ENCODE data around the gene LRRC4.

Gene LRRC4

DNA sequence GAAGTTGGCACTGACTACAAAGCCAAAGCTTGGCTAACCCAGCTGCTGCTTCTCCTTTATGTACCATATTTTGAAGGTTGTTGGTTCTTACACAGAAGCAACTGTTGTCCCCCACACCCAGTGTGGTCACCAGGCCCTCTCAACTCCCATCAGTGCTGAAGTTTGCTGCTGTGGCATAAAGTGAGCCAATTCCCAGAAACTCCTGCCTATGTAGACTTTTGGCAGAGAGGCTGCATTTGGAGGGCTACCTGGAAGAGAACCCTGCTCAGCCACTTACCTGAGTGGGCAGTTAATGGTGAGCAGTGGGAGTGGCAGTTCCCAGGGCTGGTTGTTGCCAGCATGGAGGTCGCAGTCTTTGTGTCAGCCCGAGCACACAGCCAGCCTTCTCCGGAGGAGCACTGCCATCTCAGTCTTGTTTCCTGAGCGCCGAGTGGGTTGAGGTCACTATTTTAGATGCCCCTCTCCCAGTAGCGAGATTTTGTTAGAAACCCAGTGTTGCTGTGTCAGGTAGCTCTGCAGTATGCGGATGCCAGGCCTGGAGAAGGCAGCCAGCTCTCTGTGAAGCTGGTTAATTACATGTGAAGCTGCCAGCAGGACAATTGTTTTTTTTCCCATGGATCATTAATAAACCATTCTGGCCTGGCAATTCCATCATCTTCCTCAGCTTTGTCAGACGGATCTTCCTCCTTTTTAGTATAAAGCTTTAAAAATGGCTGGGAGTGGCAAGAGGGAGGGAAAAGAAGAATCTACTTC, 24.5 kb downstream of the LRRC4 start:
- no peak for DNase-seq (ENCODE audit: low read depth in 2 of 2)

DNA sequence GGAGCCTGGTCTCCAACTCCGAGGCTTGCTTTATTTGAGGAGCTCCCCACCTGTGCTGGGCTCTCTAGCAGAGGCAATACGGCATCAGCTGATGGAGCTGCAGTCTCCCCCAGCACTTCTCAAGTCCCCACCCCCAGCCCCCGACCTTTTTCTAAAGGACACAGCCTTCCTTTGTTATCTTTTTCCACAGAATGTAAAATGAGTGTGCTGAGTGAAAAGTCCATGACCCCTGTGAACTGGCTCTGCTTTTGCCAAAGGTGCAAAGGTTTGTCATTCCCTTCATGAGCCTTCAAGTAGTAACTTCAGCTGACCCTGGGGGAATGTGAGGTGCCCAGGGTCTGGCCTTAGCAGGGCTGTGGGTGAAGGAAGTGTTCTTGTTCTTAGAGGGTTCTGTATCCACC, 25.5 kb downstream of the LRRC4 start:
- DNase-seq (ENCODE audit: low read depth in 2 of 2) = no peak

DNA sequence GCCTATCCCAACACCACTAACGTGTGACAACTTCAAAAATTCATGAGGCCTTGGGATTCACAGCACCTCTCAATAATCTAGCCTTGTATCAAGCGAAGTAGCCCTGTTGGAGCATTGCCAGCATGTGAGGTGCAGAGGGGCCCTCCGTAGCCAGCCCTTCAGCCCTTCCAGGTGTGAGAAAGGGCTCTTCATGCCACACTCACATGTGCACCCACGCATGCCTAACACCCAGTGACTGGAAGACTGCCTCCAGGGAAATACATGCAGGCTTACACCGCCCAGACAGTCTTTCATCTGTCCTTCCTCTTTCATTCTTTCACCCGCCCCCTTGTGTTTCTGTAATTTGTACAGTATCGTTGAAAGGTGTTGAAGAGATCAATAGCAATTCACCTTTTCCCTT, 26.1 kb downstream of the LRRC4 start:
- no peak for DNase-seq (ENCODE audit: low read depth in 2 of 2)

DNA sequence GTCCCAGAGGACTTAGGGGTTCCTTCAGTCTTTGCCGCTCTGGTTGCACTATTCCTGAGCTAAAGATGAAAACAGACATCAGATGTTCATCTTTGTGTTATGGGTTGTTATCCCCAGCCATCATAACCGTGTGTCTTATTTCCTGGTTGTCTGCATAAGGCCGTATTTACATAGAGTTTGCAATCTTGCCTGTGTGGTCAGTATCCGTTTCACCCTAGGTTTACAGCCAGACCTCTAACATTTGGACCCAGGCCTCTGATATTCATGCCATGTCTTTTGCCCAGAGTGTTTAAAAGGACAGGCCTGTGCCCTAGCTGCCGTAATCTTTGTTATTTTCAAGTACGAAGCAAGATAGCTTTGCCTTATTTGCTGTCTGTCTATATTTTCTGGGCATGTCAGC, 26.6 kb downstream of the LRRC4 start:
- DNase-seq (ENCODE audit: low read depth in 2 of 2) = no peak

DNA sequence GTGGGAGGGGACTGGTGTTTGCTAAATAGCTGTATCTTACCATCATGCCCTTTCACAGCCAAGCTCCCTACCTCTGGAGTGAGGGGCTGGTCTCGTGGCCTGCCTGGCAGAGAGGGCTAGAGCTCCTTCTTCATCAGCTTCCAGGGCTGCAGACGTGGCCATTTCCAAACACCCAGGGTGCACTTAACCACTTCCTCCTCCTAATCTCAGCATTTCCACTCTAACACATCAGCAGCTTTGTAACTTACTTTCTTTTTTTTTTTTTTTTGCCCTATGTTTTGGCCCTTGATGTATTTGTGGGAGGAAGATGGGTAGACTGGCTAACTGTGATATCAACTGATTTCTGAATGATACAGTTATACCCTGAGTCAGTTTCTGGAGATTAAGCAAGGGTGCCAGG, 27.4 kb downstream of the LRRC4 start:
- DNase-seq (ENCODE audit: low read depth in 2 of 2) = no peak

DNA sequence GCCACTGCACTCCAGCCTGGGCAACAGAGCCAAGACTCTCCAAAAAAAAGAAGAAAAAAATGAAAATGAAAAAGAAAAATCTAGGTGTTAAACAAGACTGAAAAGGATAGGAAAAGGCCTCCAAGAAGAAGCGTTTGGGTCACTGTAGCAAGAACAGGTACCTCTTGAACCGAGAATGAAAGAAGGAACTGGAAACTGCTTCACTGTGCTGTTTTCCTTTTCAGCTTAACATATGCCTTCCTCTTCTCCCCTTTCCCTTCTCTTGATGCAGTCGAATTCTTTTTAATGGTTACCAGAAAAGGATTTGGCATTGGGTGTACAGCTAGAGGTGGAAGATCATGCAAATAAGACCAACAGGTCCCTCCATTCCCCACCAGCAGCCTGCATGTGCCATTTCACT, 28.1 kb downstream of the LRRC4 start:
- DNase-seq (ENCODE audit: low read depth in 2 of 2) = no peak

DNA sequence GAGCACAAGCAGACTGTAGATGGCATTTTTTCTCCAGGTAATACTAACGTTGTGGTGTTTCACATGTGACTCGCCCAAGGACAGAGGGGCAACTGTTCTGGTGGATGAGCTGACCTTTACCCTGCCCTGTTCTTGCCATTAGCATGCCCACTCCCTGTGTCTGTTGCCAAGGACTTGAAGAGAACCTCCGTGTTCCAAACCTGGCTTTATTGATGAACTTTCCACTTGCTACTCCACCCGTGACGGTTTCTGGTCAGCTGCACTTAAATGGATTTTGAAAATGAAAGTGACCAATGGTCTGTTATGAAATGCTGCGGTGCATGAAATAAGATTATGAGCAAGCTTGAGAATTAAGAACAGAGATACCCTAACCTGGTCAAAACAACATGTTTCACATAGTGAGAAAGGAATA, 30.4 kb downstream of the LRRC4 start:
- DNase-seq (ENCODE audit: low read depth in 2 of 2) = no peak

DNA sequence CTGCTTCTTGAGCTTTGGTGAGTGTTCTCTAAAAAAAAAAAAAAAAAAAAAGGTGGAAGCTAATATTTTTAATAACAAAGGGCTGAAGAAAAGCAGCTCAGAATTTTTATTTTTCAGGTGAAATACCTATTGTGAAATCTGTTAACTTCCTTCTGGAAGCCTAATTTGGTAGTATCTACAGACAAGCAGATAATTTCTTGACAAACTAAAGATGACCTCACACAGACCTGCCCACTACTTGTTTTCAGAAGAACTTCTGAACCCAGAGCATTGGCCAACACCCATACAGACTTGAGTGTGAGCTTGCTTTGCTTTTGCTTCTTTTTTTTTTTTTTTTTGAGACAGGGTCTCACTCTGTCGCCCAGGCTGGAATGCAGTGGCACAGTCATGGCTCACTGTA, 31.2 kb downstream of the LRRC4 start:
- DNase-seq (ENCODE audit: low read depth in 2 of 2) = no peak

GRCh38 chr7:127998671-127999070, 32.6 kb downstream of the LRRC4 start:
- DNase-seq (ENCODE audit: low read depth in 2 of 2) = no peak

DNA sequence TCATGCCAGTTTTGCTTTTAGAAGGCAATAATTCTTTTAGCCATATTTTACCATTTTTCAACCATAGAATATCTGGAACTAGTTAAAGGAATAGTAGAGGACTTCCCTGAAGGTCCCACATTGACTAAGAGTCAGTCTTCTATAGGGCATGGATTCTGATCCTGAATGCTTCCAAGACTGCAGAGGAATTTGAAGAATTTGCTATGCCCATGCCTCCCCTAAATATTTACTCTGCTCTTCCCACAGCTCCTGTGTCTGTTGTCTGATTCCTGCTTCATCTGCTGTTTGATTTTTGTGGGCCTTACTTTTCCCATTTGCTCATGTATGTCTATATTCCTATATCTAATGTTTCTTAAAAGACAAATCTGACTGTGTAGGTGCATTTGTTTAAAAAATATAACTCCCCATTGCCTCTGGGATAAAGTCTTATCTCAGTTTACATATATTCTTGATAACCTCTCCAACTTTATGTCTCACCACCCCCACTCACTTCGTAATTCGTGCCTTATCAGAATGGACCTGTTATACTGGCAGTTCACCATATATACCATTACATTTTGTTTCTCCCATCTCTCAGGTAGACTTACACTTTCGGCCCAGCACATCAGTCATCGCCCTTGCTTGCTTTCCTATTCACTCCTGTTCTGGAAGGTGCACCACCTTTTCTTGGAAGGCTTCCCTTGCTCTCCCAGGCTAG, 33.9 kb downstream of the LRRC4 start:
- DNase-seq (ENCODE audit: low read depth in 2 of 2) = no peak

GRCh38 chr7:127996253-127997071, 34.8 kb downstream of the LRRC4 start:
- no peak for DNase-seq (ENCODE audit: low read depth in 2 of 2)

GRCh38 chr7:127995881-127996215, 35.4 kb downstream of the LRRC4 start:
- DNase-seq (ENCODE audit: low read depth in 2 of 2) = no peak

DNA sequence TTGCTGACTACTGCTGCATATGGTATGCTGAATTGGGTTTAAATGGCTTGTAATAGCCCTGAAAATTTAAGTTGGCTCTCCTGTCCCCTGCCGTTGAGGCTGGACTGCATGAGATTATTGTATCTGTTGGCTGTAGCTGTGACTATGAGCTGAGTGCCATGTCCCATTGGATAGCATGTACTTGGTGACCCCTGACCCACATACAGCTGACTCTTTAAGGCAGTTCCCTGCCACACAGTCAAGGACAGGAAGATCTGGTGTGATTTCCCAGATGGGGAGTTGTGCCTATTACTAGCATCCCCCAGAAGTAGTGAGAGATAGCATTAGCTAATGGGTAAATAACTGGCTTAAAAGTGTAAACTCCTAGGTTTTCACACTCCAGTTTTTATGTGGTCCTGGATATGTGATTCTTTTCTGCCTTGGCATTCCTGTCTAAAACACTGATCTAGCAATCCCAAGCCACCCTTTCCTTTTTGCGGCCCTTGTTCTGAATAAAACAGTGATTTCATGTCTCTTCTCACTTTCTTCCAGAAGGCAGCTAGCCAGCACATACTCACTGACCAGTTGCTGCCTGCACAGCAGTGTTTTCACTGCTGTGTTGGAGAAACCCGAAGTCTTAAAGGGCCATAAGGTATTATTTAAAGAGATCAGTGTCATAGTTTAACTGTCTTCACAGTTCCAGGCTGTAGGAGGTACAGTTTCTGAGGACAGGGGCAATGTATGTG, 35.9 kb downstream of the LRRC4 start:
- no peak for DNase-seq (ENCODE audit: low read depth in 2 of 2)

- DNase-seq (ENCODE audit: low read depth in 2 of 2) = no peak
Measured at GRCh38 chr7:127993987-127994386, 37.2 kb downstream of the LRRC4 start.

GRCh38 chr7:127993317-127993716, 37.9 kb downstream of the LRRC4 start:
- DNase-seq (ENCODE audit: low read depth in 2 of 2) = no peak

- no peak for DNase-seq (ENCODE audit: low read depth in 2 of 2)
Measured at GRCh38 chr7:127988751-127989150, 42.5 kb downstream of the LRRC4 start.

DNA sequence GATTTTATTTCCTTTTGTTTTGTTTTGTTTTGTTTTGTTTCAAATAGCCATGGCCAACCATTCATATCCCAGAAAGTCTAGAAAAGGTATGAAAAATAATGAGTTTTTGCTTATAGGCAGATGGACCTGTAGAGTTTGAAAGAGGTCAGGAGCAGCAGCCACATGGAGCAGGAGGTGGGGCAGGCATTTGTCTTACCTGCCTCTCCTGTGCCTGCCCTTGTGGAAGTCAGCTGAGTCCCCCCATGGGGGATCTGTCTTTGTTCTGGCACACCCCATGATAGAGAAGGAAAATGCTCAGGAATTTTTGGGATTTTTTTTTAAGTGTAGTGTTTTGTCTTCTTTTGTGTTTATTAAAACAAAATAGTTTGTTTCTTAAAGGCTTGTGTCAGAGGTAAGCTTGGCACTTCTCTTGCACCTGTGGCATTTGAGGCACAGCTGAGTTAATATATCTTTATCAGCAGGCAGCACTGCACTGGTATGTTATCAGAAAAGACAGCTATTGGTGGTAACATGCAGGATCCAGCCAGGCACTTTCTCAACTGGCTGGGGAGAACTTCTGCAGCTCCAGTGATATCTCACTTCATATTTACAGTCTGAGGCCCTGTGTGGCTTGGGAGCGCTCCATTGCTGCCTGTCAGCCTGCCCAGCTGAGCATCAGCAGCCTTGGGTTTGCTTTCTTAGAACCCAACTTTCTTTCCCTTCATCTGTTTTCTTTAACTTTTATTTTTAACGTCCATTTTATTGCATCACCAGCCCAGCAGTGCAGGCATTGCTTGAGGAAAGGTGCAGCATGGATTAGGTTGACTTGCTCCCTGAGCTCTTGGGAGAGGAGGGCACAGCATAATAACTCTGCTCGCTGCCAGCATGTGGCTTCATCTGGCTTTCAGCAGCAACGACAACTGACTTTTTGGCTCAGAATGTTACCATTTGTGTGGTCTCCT, 44.4 kb downstream of the LRRC4 start:
- no peak for DNase-seq (ENCODE audit: low read depth in 2 of 2)

GRCh38 chr7:127983804-127984332, 47.4 kb downstream of the LRRC4 start:
- DNase-seq (ENCODE audit: low read depth in 2 of 2) = no peak

GRCh38 chr7:127981965-127982364, 49.3 kb downstream of the LRRC4 start:
- DNase-seq (ENCODE audit: low read depth in 2 of 2) = no peak

DNA sequence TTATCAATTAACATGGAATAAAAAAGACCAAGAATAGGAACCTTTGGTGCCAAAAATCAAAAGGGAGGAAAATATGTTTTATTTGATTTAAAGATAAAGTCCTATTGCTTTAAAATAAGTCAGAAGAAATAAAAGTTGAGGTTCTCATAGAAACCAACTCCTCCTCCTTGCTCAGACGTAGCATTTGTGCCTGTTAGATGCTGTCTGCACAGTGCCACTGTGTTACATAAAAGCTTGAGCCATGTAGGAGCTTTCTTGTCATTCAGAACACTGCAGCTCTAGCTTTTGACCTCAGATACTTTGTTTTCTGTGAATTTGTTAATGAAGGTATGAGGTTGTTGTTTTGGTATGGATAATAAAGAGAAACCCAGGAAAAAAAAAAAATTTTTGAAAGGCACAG, 50.3 kb downstream of the LRRC4 start:
- no peak for DNase-seq (ENCODE audit: low read depth in 2 of 2)

GRCh38 chr7:127979728-127980126, 51.5 kb downstream of the LRRC4 start:
- no peak for DNase-seq (ENCODE audit: low read depth in 2 of 2)
